IPS DF 6.9 (cell line): ENCODE measurements around the gene SLC38A6.
"Not testable (repeated sequence)": the region's sequence is repeated elsewhere in the genome, so short reads cannot be mapped to it uniquely, and the experiment has no call there.

ENCODE experiments used
- DNase-seq: peaks from one replicate; pipeline ENCODE4 v3.0.0-alpha.2; 2013; ENCODE audit warnings: low read depth, low spot score
- H3K27ac ChIP-seq: one replicate; pipeline ENCODE4 v1.5.1; 2013; ENCODE audit warnings: low read length, control low read depth
- H3K27me3 ChIP-seq: 2 replicates; pipeline ENCODE4 v1.6.1; 2013; ENCODE audit warnings: mild to moderate bottlenecking, low read length; ENCODE audit not compliant: control insufficient read depth, insufficient read depth
- H3K36me3 ChIP-seq: 2 replicates; pipeline ENCODE4 v1.6.1; 2013; ENCODE audit warnings: low read length; ENCODE audit not compliant: control insufficient read depth, insufficient read depth
- H3K4me1 ChIP-seq: 2 replicates; pipeline ENCODE4 v1.6.1; 2013; ENCODE audit warnings: low read length; ENCODE audit not compliant: control insufficient read depth, insufficient read depth
- H3K4me3 ChIP-seq: 2 replicates; pipeline ENCODE4 v1.5.1; 2013; ENCODE audit warnings: mild to moderate bottlenecking, low read length
- H3K9me3 ChIP-seq: 2 replicates; pipeline ENCODE4 v1.6.1; 2013; ENCODE audit warnings: low read length, inconsistent platforms; ENCODE audit not compliant: control insufficient read depth, insufficient read depth
- WGBS: extraction: QIAGEN DNeasy Blood & Tissue Kit; methylation state at CpG from one replicate; pipeline ENCODE4 v1.1.7; 2013; ENCODE audit warnings: mixed read lengths, missing lambda C conversion rate; ENCODE audit not compliant: insufficient read length, insufficient coverage; 5-methylcytosine and 5-hydroxymethylcytosine counted together

The SLC38A6 gene

GRCh38 chr14:61077437-61077836 is 96.4 kb downstream of the SLC38A6 start:
- no peak for DNase-seq
- H3K27me3 ChIP-seq, result no peaks in the 10 kb centered on the region
- no peak overlapping the region for H3K4me3 ChIP-seq
- no peaks in the 10 kb centered on the region for H3K4me1 ChIP-seq
- no peak overlapping the region for H3K27ac ChIP-seq
- no peaks in the 10 kb centered on the region for H3K36me3 ChIP-seq
- no peaks in the 10 kb centered on the region for H3K9me3 ChIP-seq

GRCh38 chr14:61077951-61078720 is 97.1 kb downstream of the SLC38A6 start:
- no peak for DNase-seq
- H3K9me3 ChIP-seq, result no peaks in the 10 kb centered on the region
- no peaks in the 10 kb centered on the region for H3K4me1 ChIP-seq
- WGBS, result no CpG with 5 or more reads among the region's 4 CpGs
- H3K27ac ChIP-seq, result no peak overlapping the region
- H3K36me3 ChIP-seq, result no peaks in the 10 kb centered on the region
- no peaks in the 10 kb centered on the region for H3K27me3 ChIP-seq
- no peak overlapping the region for H3K4me3 ChIP-seq

- no peak for DNase-seq
- Histone ChIP-seq H3K36me3 (no peaks in the 10 kb centered on the region), H3K4me3 (no peak overlapping the region), H3K27me3 (no peaks in the 10 kb centered on the region), H3K27ac (no peak overlapping the region), H3K4me1 (no peaks in the 10 kb centered on the region), H3K9me3 (no peaks in the 10 kb centered on the region)
- no CpG with 5 or more reads among the region's 11 CpGs for WGBS
Measured at GRCh38 chr14:61080591-61081010, 99.6 kb downstream of the SLC38A6 start.

- Histone ChIP-seq H3K36me3 (no peaks in the 10 kb centered on the region), H3K4me3 (no peak overlapping the region), H3K27ac (no peak overlapping the region), H3K4me1 (no peaks in the 10 kb centered on the region), H3K9me3 (no peaks in the 10 kb centered on the region), H3K27me3 (no peaks in the 10 kb centered on the region; the same call in 1 of the 2 replicates)
- no peak for DNase-seq
- WGBS, result no CpG with 5 or more reads among the region's 1 CpG
Measured at GRCh38 chr14:61088081-61088480, 107.0 kb downstream of the SLC38A6 start.

GRCh38 chr14:61089126-61089750 is 108.2 kb downstream of the SLC38A6 start:
- WGBS, result no CpG with 5 or more reads among the region's 2 CpGs
- Histone ChIP-seq H3K27ac (no peak overlapping the region), H3K4me1 (no peaks in the 10 kb centered on the region), H3K27me3 (no peaks in the 10 kb centered on the region; the same call in 1 of the 2 replicates), H3K36me3 (no peaks in the 10 kb centered on the region), H3K9me3 (no peaks in the 10 kb centered on the region), H3K4me3 (no peak overlapping the region)
- DNase-seq, result no peak

GRCh38 chr14:61090432-61091216 is 109.6 kb downstream of the SLC38A6 start:
- Histone ChIP-seq H3K36me3 (no peaks in the 10 kb centered on the region), H3K9me3 (no peaks in the 10 kb centered on the region), H3K4me1 (no peaks in the 10 kb centered on the region), H3K27me3 (no peaks in the 10 kb centered on the region; the same call in 1 of the 2 replicates), H3K27ac (no peak overlapping the region), H3K4me3 (no peak overlapping the region)
- WGBS, result no CpG with 5 or more reads among the region's 7 CpGs
- DNase-seq, result no peak

GRCh38 chr14:61091657-61092273 is 110.7 kb downstream of the SLC38A6 start:
- Histone ChIP-seq H3K4me1 (no peaks in the 10 kb centered on the region), H3K4me3 (no peak overlapping the region), H3K9me3 (no peaks in the 10 kb centered on the region), H3K27ac (no peak overlapping the region), H3K27me3 (no peaks in the 10 kb centered on the region; the same call in 1 of the 2 replicates), H3K36me3 (no peaks in the 10 kb centered on the region)
- no peak for DNase-seq
- WGBS, result no CpG with 5 or more reads among the region's 2 CpGs

GRCh38 chr14:61098096-61098495 is 117.1 kb downstream of the SLC38A6 start:
- H3K4me3 ChIP-seq, H3K9me3 ChIP-seq, H3K27me3 ChIP-seq, H3K36me3 ChIP-seq, DNase-seq, H3K4me1 ChIP-seq, H3K27ac ChIP-seq: not testable (repeated sequence)
- whole genome bisulfite sequencing, result no CpG with 5 or more reads among the region's 15 CpGs

- H3K27ac ChIP-seq, result no peak overlapping the region
- DNase-seq, result no peak
- peaks cover 5% of the 10 kb centered on the region; the same call in 1 of the 2 replicates for H3K4me1 ChIP-seq
- H3K36me3 ChIP-seq, result no peaks in the 10 kb centered on the region
- no peaks in the 10 kb centered on the region for H3K27me3 ChIP-seq
- H3K4me3 ChIP-seq, result no peak overlapping the region
- peaks cover 2% of the 10 kb centered on the region; the same call in 1 of the 2 replicates for H3K9me3 ChIP-seq
Measured at GRCh38 chr14:61098721-61099120, 117.7 kb downstream of the SLC38A6 start.

GRCh38 chr14:61099216-61099835 is 118.3 kb downstream of the SLC38A6 start:
- DNase-seq, result no peak

More at GRCh38 chr14:61099216-61099835, 118.3 kb downstream of the SLC38A6 start:
- WGBS, result no CpG with 5 or more reads among the region's 4 CpGs
- Histone ChIP-seq H3K4me1 (peaks cover 7% of the 10 kb centered on the region; the same call in 1 of the 2 replicates), H3K9me3 (peaks cover 2% of the 10 kb centered on the region; the same call in 1 of the 2 replicates), H3K27ac (no peak overlapping the region), H3K27me3 (no peaks in the 10 kb centered on the region), H3K4me3 (no peak overlapping the region), H3K36me3 (no peaks in the 10 kb centered on the region)
